Osteoblast (primary cell): ENCODE results near the gene CORO2A. TPM values are rescaled to one million over a fixed set of nuclear protein-coding genes. Genes with fewer than 3 reads are reported as not detected.

Experiments
- DNase-seq: peaks from one replicate; pipeline ENCODE4 v3.0.0; 2011; ENCODE audit warnings: low spot score, mixed read lengths; ENCODE audit not compliant: insufficient read length; ENCODE audit errors: missing footprints
- H2AFZ ChIP-seq: 2 replicates; pipeline ENCODE4 v1.6.0; 2011; ENCODE audit warnings: mild to moderate bottlenecking, low read length
- H3K27ac ChIP-seq: 2 replicates; pipeline ENCODE4 v1.5.1; 2011; ENCODE audit warnings: mild to moderate bottlenecking, low read depth, low read length, moderate library complexity
- H3K27me3 ChIP-seq: 2 replicates; pipeline ENCODE4 v1.6.0; 2012; ENCODE audit warnings: mild to moderate bottlenecking, control low read depth, inconsistent platforms, low read length, moderate library complexity; ENCODE audit not compliant: insufficient read depth
- H3K36me3 ChIP-seq: 2 replicates; pipeline ENCODE4 v1.5.1; 2011; ENCODE audit warnings: mild to moderate bottlenecking, low read length, control low read depth, moderate library complexity; ENCODE audit not compliant: insufficient read depth
- H3K4me1 ChIP-seq: 2 replicates; pipeline ENCODE4 v1.5.1; 2011; ENCODE audit warnings: mild to moderate bottlenecking, low read length, control low read depth, moderate library complexity; ENCODE audit not compliant: insufficient read depth
- H3K4me2 ChIP-seq: 2 replicates; pipeline ENCODE4 v1.6.0; 2011; ENCODE audit warnings: mild to moderate bottlenecking, low read length; ENCODE audit not compliant: insufficient read depth
- H3K4me3 ChIP-seq: fragments of 200-600 bp; sonication (generic); 3 replicates; pipeline ENCODE4 v1.5.1; 2012; ENCODE audit warnings: mild to moderate bottlenecking, low read length, inconsistent platforms; ENCODE audit not compliant: insufficient read depth
- H3K79me2 ChIP-seq: 2 replicates; pipeline ENCODE4 v1.6.0; 2012; ENCODE audit warnings: mild to moderate bottlenecking, low read length, control low read depth, inconsistent platforms; ENCODE audit not compliant: insufficient read depth
- H3K9me3 ChIP-seq: 2 replicates; pipeline ENCODE4 v1.5.1; 2011; ENCODE audit warnings: low read depth, low read length, control low read depth
- H4K20me1 ChIP-seq: 2 replicates; pipeline ENCODE4 v1.6.0; 2012; ENCODE audit warnings: mild to moderate bottlenecking, low read length, control low read depth; ENCODE audit not compliant: insufficient read depth
- CTCF ChIP-seq: IDR thresholded peaks from 2 replicates; pipeline ENCODE4 v1.5.1; 2011; ENCODE audit warnings: mild to moderate bottlenecking, low read depth, low read length, moderate library complexity; ENCODE audit errors: extremely low read depth
- total RNA-seq: library from RNA; depleted of rRNA; stranded (reverse); fragments of >200 nt; gene quantifications from 2 replicates; pipeline ENCODE4 v1.2.3, GENCODE V29; 2012

Gene CORO2A
- total RNA-seq, 1 donor = 0.72 TPM

- Histone ChIP-seq H3K27ac (no peak overlapping the region), H3K9me3 (no peaks in the 10 kb centered on the region), H2AFZ (no peak overlapping the region), H3K4me2 (no peak overlapping the region), H3K36me3 (no peaks in the 10 kb centered on the region), H3K4me1 (no peaks in the 10 kb centered on the region), H4K20me1 (no peaks in the 10 kb centered on the region), H3K27me3 (no peaks in the 10 kb centered on the region), H3K79me2 (no peaks in the 10 kb centered on the region), H3K4me3 (no peak overlapping the region)
- no peak for TF ChIP-seq CTCF
- DNase-seq = no peak
Measured at GRCh38 chr9:98109052-98109451, 83.4 kb downstream of the CORO2A start.

- H2AFZ ChIP-seq = peak overlapping the region; percentile 76
- H4K20me1 ChIP-seq = no peaks in the 10 kb centered on the region
- H3K4me3 ChIP-seq = no peak overlapping the region
- H3K36me3 ChIP-seq = no peaks in the 10 kb centered on the region
- no peak overlapping the region for H3K27ac ChIP-seq
- H3K79me2 ChIP-seq = no peaks in the 10 kb centered on the region
- no peaks in the 10 kb centered on the region for H3K27me3 ChIP-seq
- no peak for TF ChIP-seq CTCF
- no peaks in the 10 kb centered on the region for H3K4me1 ChIP-seq
- no peak overlapping the region for H3K4me2 ChIP-seq
- no peaks in the 10 kb centered on the region for H3K9me3 ChIP-seq
- no peak for DNase-seq
Measured at GRCh38 chr9:98108531-98109031, 83.9 kb downstream of the CORO2A start.

- H2AFZ ChIP-seq = peak overlapping the region; percentile 76
- H3K27me3 ChIP-seq = no peaks in the 10 kb centered on the region
- no peak overlapping the region for H3K4me2 ChIP-seq
- no peak overlapping the region for H3K4me3 ChIP-seq
- no peaks in the 10 kb centered on the region for H3K79me2 ChIP-seq
- no peaks in the 10 kb centered on the region for H3K36me3 ChIP-seq
- DNase-seq = no peak
- no peaks in the 10 kb centered on the region for H3K4me1 ChIP-seq
- H3K9me3 ChIP-seq = no peaks in the 10 kb centered on the region
- TF ChIP-seq CTCF = no peak
- no peak overlapping the region for H3K27ac ChIP-seq
- H4K20me1 ChIP-seq = no peaks in the 10 kb centered on the region
Measured at GRCh38 chr9:98107926-98108325, 84.5 kb downstream of the CORO2A start.

- Histone ChIP-seq H3K79me2 (no peaks in the 10 kb centered on the region), H3K36me3 (no peaks in the 10 kb centered on the region), H3K27me3 (no peaks in the 10 kb centered on the region), H3K4me1 (no peaks in the 10 kb centered on the region), H3K9me3 (no peaks in the 10 kb centered on the region), H3K4me2 (no peak overlapping the region), H2AFZ (no peak overlapping the region), H4K20me1 (no peaks in the 10 kb centered on the region), H3K4me3 (no peak overlapping the region), H3K27ac (no peak overlapping the region)
- DNase-seq = no peak
- no peak for TF ChIP-seq CTCF
Measured at GRCh38 chr9:98105006-98105405, 87.4 kb downstream of the CORO2A start.
